AG04450 (cell line): ENCODE results near the gene WNT5B. TPM values are rescaled to one million over a fixed set of nuclear protein-coding genes. Genes with fewer than 3 reads are reported as not detected.

Source experiments
- CTCF ChIA-PET: fragments of 300-600, 350-600 bp; formaldehyde crosslinking; extraction: SDS; loops from one replicate; lab custom pipeline; 2022; ENCODE audit warnings: antibody characterized with exemption, inconsistent platforms; lab: Charles Lee
- POLR2A ChIA-PET: fragments of 350-600 bp; formaldehyde crosslinking; extraction: SDS; loops from one replicate; lab custom pipeline; 2021; ENCODE audit warnings: antibody characterized with exemption, inconsistent platforms; lab: Yijun Ruan, JAX
- DNase-seq: peaks from one replicate; pipeline ENCODE4 v3.0.0-alpha.2; 2011; ENCODE audit warnings: low read depth, low spot score
- H3K27ac ChIP-seq: one replicate; pipeline ENCODE4 v1.5.1; 2012; ENCODE audit warnings: low read depth, low read length, control low read depth
- H3K27me3 ChIP-seq: one replicate; pipeline ENCODE4 v1.6.0; 2012; ENCODE audit warnings: low read length; ENCODE audit not compliant: control insufficient read depth, insufficient read depth
- H3K4me3 ChIP-seq: 2 replicates; pipeline ENCODE4 v1.5.1; 2011; ENCODE audit warnings: mild to moderate bottlenecking, low read depth, low read length, control low read depth
- H3K9me3 ChIP-seq: 2 replicates; pipeline ENCODE4 v1.5.1; 2012; ENCODE audit warnings: low read length; ENCODE audit not compliant: control insufficient read depth, insufficient read depth
- polyA minus RNA-seq: library from RNA; depleted of rRNA, polyadenylated mRNA; stranded (reverse); fragments of >200 nt; gene quantifications from 2 replicates; pipeline ENCODE4 v1.2.3, GENCODE V29; 2011; rRNA and poly(A)+ RNA removed
- polyA plus RNA-seq: library from polyadenylated mRNA; depleted of rRNA; stranded (reverse); fragments of >200 nt; gene quantifications from 2 replicates; pipeline ENCODE4 v1.2.3, GENCODE V29; 2011; rRNA removed
- TF ChIP-seq, protein P1 (sequence below): IDR thresholded peaks from 2 replicates; pipeline ENCODE4 v1.5.1; 2011; ENCODE audit warnings: low read depth, low read length, control low read depth, inconsistent platforms

WNT5B gene
- polyA plus RNA-seq, result 22.2 and 25.2 TPM in 2 replicates
- 24.5 and 31.0 TPM in 2 replicates for polyA minus RNA-seq

DNA sequence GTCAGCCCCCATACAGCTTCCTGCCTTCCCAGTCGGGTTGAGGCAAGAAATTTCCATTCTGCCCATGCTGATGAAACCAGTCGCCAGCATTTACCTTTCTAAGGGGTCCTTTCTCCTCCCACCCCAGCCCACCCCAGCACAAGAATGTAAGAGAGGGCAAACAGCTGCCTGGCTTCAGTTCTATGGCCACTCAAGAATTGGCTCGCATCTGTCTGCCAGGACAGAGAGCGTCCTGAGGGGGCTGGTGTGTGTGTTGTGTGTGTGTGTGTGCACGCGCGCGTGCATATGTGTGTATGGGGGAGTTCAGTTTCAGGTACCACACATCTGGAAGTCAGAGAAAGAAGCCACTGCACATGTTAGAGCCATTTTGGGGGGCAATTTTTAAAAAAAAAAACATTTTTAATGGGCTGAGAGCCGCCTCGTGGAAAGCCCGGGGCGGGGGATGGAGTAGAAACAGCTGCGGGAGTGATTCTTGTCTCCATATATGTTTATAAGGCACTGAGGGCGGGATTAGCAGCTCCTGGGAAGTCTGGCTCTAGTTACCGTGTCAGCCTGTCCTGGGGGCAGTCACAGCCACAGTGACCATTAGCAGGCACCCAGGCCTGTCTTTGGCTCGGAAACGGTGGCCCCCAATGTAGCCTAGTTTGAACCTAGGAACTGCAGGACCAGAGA is at the start of gene WNT5B:
Gene WNT5B (plus strand): TSS at position 566 of the 672 bp plus-strand sequence. CDS start 2,124 bp downstream, outside the sequence.
- Histone ChIP-seq H3K27me3 (no peaks in the 10 kb centered on the region), H3K27ac (no peak within 1 kb of the TSS), H3K9me3 (no peaks in the 10 kb centered on the region), H3K4me3 (peak within 1 kb of the TSS; percentile 36)
- POLR2A ChIA-PET, result interaction anchor here (0.5 to 0.7 kb wide), 3 partner anchors 17 to 988 kb away, joined by 4 read pairs; no protein-coding TSS in a partner anchor
- CTCF ChIA-PET, result interaction anchor here (0.5 to 1.2 kb wide), 4 partner anchors 25 to 511 kb away, joined by 3 to 4 read pairs (median 3); no protein-coding TSS in a partner anchor
- TF ChIP-seq, protein P1, sequence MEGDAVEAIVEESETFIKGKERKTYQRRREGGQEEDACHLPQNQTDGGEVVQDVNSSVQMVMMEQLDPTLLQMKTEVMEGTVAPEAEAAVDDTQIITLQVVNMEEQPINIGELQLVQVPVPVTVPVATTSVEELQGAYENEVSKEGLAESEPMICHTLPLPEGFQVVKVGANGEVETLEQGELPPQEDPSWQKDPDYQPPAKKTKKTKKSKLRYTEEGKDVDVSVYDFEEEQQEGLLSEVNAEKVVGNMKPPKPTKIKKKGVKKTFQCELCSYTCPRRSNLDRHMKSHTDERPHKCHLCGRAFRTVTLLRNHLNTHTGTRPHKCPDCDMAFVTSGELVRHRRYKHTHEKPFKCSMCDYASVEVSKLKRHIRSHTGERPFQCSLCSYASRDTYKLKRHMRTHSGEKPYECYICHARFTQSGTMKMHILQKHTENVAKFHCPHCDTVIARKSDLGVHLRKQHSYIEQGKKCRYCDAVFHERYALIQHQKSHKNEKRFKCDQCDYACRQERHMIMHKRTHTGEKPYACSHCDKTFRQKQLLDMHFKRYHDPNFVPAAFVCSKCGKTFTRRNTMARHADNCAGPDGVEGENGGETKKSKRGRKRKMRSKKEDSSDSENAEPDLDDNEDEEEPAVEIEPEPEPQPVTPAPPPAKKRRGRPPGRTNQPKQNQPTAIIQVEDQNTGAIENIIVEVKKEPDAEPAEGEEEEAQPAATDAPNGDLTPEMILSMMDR, result no peak
- no peak for DNase-seq

DNA sequence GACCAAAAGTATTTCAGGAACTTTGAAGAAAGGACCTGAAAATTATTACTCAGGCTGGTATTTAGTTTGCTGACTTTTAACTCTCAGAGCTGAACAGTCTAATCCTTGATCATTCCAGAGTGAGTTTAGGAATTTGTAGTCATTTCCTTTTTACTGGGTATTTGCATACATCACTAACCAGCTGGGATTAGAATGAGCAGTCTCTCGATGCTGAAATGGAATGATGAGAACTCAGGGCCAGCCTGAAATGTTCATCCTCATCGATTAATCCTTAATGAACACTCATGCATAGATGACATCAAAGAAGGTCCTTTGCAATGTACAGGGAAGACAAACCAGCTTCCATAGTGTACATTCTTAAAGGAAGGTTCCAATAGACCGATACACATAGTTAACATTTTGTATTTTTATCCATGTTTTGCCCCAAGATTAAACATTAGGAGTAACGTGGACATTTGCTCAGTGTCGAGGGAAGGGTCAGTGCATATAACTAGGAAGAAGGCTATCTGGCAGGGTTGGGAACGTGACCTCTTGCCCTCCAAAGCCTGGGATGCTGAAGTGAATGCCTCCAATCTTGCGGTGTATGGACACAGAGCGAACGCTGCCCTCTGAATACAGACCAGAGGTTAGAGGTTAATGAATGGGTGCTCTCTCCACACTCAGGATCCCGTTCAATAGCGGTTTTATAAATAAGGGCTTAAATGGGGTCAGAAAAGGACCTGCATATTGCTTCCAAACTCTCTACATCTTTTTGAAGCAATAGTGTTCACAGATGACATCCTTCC is 49.2 kb upstream of the WNT5B start:
- POLR2A ChIA-PET, result interaction anchor here (0.7 to 1.6 kb wide), 5 partner anchors 29 to 395 kb away, joined by 3 to 5 read pairs (median 3); no protein-coding TSS in a partner anchor

DNA sequence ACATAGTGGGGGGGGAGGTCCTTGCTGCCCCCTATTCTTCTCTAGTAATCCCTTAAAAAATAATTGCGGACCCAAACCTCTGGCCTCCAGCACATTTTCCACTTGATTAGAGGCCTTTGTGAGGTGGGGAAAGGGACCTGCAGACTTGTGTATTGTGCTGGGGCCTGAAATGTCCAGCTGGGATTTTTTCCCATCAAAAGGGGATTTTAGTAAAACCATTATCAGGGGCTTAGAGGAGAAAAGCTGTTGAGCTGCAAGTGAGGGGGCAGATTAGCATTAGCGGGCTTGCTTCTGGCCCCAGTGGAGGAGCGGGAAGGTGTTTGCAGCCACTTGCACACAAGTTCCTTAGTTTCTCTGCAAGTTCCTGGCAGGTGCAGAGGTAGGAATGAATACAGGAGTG is 48.5 kb upstream of the WNT5B start:
- TF ChIP-seq, protein P1, result no peak
- POLR2A ChIA-PET, result no interaction called here
- no peak for DNase-seq
- Histone ChIP-seq H3K4me3 (no peak overlapping the region), H3K27me3 (no peaks in the 10 kb centered on the region), H3K27ac (no peak overlapping the region), H3K9me3 (no peaks in the 10 kb centered on the region)
- CTCF ChIA-PET, result interaction anchor here (11.3 kb wide), 1 partner anchor 462 kb away, joined by 313 read pairs; no protein-coding TSS in a partner anchor

More for the DNA sequence above, 49.2 kb upstream of the WNT5B start:
- Histone ChIP-seq H3K4me3 (no peak overlapping the region), H3K9me3 (no peaks in the 10 kb centered on the region), H3K27me3 (no peaks in the 10 kb centered on the region), H3K27ac (peak overlapping the region; percentile 57)
- TF ChIP-seq, protein P1, result no peak
- CTCF ChIA-PET, result interaction anchor here (0.6 to 11.3 kb wide), 3 partner anchors 25 to 462 kb away, joined by 3 to 313 read pairs (median 3); no protein-coding TSS in a partner anchor
- DNase-seq, result no peak

DNA sequence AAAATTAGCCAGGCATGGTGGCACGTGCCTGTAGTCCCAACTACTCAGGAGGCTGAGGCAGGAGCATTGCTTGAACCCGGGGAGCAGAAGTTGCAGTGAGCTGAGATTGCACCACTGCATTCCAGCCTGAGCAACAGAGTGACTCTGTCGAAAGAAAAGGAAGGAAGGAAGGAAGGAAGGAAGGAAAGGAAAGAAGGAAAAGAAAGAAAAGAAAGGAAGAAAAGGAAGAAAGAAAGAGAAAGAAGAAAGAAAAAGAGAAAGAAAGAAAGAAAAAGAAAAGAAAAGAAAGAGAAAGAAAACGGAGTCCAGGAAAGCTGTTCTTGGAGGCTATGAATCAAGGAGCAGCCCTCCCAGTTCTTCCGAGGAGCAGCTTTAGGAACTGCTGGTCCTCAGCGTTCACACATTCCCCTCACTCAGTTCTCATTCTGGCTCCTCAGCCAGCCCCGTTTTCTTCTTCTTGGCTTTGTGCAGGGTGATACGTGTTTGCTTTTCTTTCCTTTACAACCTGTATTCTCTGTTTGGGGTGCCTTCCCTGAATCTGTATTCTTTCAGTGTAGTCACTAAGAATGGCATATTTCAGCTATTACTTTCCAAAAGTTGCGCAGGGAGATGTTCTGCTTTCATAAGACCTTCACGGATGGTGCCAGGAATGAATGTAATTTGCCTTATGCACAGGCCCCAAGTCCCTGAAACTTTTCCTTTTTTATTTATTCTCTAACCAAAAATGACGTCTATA is 46.9 kb upstream of the WNT5B start:
- DNase-seq, result no peak
- ChIA-PET POLR2A (interaction anchor here (0.7 kb wide), 1 partner anchor 366 kb away, joined by 3 read pairs; no protein-coding TSS in a partner anchor), CTCF (interaction anchor here (1.0 to 11.3 kb wide), 6 partner anchors 11 to 633 kb away, joined by 3 to 313 read pairs (median 4); partner anchors contain the start of gene RAD52)
- no peaks in the 10 kb centered on the region for H3K27me3 ChIP-seq
- TF ChIP-seq, protein P1, result no peak
- no peak overlapping the region for H3K27ac ChIP-seq
- H3K4me3 ChIP-seq, result no peak overlapping the region
- no peaks in the 10 kb centered on the region for H3K9me3 ChIP-seq
